Measurements from ENCODE around the gene XYLT1. TPM values are rescaled to one million over a fixed set of nuclear protein-coding genes. Genes with fewer than 3 reads are reported as not detected.
"Not testable (repeated sequence)": the region's sequence is repeated elsewhere in the genome, so short reads cannot be mapped to it uniquely, and the experiment has no call there.

The XYLT1 gene
- total RNA-seq, 2 donors from 2014 or later, result 8.4 to 22.5 TPM

- ATAC-seq (no peak), DNase-seq (no peak)
- intact Hi-C loops (cut with DNase I), result no loop called here
These were observed 58.0 kb downstream of the XYLT1 start for GRCh38 chr16:17412791-17413190.

- intact Hi-C loops (cut with DNase I), result no loop called here
- ATAC-seq (no peak), DNase-seq (no peak)
These were observed 58.5 kb downstream of the XYLT1 start for GRCh38 chr16:17412221-17412620.

GRCh38 chr16:17411263-17411662 is 59.5 kb downstream of the XYLT1 start:
- ATAC-seq, result no peak
- intact Hi-C loops (cut with DNase I), result no loop called here
- DNase-seq, result no peak

- DNase-seq; ATAC-seq; intact Hi-C loops (cut with DNase I): not testable (repeated sequence)
These were observed 60.4 kb downstream of the XYLT1 start for GRCh38 chr16:17410316-17410715.

- no peak for ATAC-seq
- intact Hi-C loops (cut with DNase I), result no loop called here
- no peak for DNase-seq
These were observed 60.9 kb downstream of the XYLT1 start for GRCh38 chr16:17409894-17410293.

- DNase-seq, result no peak
- intact Hi-C loops (cut with DNase I), result no loop called here
- ATAC-seq, result no peak
These were observed 61.8 kb downstream of the XYLT1 start for GRCh38 chr16:17408955-17409441.

GRCh38 chr16:17408296-17408695 is 62.5 kb downstream of the XYLT1 start:
- DNase-seq (no peak), ATAC-seq (no peak)
- intact Hi-C loops (cut with DNase I), result no loop called here

- ATAC-seq (no peak), DNase-seq (no peak)
- intact Hi-C loops (cut with DNase I), result no loop called here
These were observed 63.4 kb downstream of the XYLT1 start for GRCh38 chr16:17407321-17407720.

GRCh38 chr16:17404941-17405689 is 65.6 kb downstream of the XYLT1 start:
- intact Hi-C loops (cut with DNase I), result no loop called here
- ATAC-seq (peak; percentile 82 to 90), DNase-seq (peak; percentile 84)

GRCh38 chr16:17403859-17404545 is 66.8 kb downstream of the XYLT1 start:
- intact Hi-C loops (cut with DNase I), result no loop called here
- no peak for ATAC-seq
- no peak for DNase-seq

- intact Hi-C loops (cut with DNase I), result no loop called here
- no peak for ATAC-seq
- DNase-seq, result no peak
These were observed 67.5 kb downstream of the XYLT1 start for GRCh38 chr16:17403156-17403809.

- peak; percentile 39 for DNase-seq
- intact Hi-C loops (cut with DNase I), result loop anchor here in 1 of 2 donors (5.0 kb wide), 1 partner anchor 50 kb away; no protein-coding TSS in a partner anchor
These were observed 73.3 kb downstream of the XYLT1 start for GRCh38 chr16:17397499-17397891.

GRCh38 chr16:17396762-17397498 is 73.8 kb downstream of the XYLT1 start:
- intact Hi-C loops (cut with DNase I), result loop anchor here in 1 of 2 donors (5.0 kb wide), 1 partner anchor 50 kb away; no protein-coding TSS in a partner anchor
- ATAC-seq (peak; percentile 71 to 72), DNase-seq (peak; percentile 45)

More at GRCh38 chr16:17397499-17397891, 73.3 kb downstream of the XYLT1 start:
- ATAC-seq, result peak; percentile 62 to 87

GRCh38 chr16:17395849-17396480 is 74.8 kb downstream of the XYLT1 start:
- DNase-seq (no peak), ATAC-seq (peak; percentile 50 to 56)
- intact Hi-C loops (cut with DNase I), result loop anchor here in 1 of 2 donors (5.0 kb wide), 1 partner anchor 49 kb away; no protein-coding TSS in a partner anchor

GRCh38 chr16:17392857-17393692 is 77.7 kb downstream of the XYLT1 start:
- intact Hi-C loops (cut with DNase I), result no loop called here
- ATAC-seq (no peak), DNase-seq (no peak)

- intact Hi-C loops (cut with DNase I), result no loop called here
- ATAC-seq (no peak), DNase-seq (no peak)
These were observed 78.5 kb downstream of the XYLT1 start for GRCh38 chr16:17392127-17392856.

GRCh38 chr16:17391715-17392114 is 79.0 kb downstream of the XYLT1 start:
- DNase-seq (no peak), ATAC-seq (no peak)
- intact Hi-C loops (cut with DNase I), result no loop called here

All from left cardiac atrium (tissue), 4 donors.